ENCODE data around the gene TRIP12.
"Not testable (repeated sequence)": the region's sequence is repeated elsewhere in the genome, so short reads cannot be mapped to it uniquely, and the experiment has no call there.

The TRIP12 gene

GRCh38 chr2:229921892-229922448 is at the start of gene TRIP12:
Gene TRIP12 (minus strand): TSS chr2:229922009. CDS start chr2:229880079, 41,930 bp downstream.
- peak; percentile 89 for DNase-seq

GRCh38 chr2:229971298-229971790 is 49.5 kb upstream of the TRIP12 start:
- DNase-seq: no peak

GRCh38 chr2:229970406-229970805 is 48.6 kb upstream of the TRIP12 start:
- no peak for DNase-seq

GRCh38 chr2:229969921-229970320 is 48.1 kb upstream of the TRIP12 start:
- no peak for DNase-seq

- DNase-seq: not testable (repeated sequence)
Observed at GRCh38 chr2:229963596-229963995, 41.8 kb upstream of the TRIP12 start.

GRCh38 chr2:229956491-229956890 is 34.7 kb upstream of the TRIP12 start:
- no peak for DNase-seq

GRCh38 chr2:229955663-229956062 is 33.9 kb upstream of the TRIP12 start:
- no peak for DNase-seq

GRCh38 chr2:229952256-229952835 is 30.5 kb upstream of the TRIP12 start:
- no peak for DNase-seq

- DNase-seq: peak; percentile 46
Observed at GRCh38 chr2:229947544-229947943, 25.7 kb upstream of the TRIP12 start.

GRCh38 chr2:229945975-229946374 is 24.2 kb upstream of the TRIP12 start:
- DNase-seq: no peak

GRCh38 chr2:229943770-229944449 is 22.1 kb upstream of the TRIP12 start:
- peak; percentile 18 for DNase-seq

- DNase-seq: no peak
Observed at GRCh38 chr2:229943171-229943570, 21.4 kb upstream of the TRIP12 start.

GRCh38 chr2:229942671-229943070 is 20.9 kb upstream of the TRIP12 start:
- DNase-seq: no peak

- DNase-seq: no peak
Observed at GRCh38 chr2:229937537-229937936, 15.7 kb upstream of the TRIP12 start.

GRCh38 chr2:229931241-229931640 is 9.4 kb upstream of the TRIP12 start:
- no peak for DNase-seq

- no peak for DNase-seq
Observed at GRCh38 chr2:229930656-229931055, 8.8 kb upstream of the TRIP12 start.

GRCh38 chr2:229927817-229928321 is 6.1 kb upstream of the TRIP12 start:
- no peak for DNase-seq

- DNase-seq: no peak
Observed at GRCh38 chr2:229925201-229925600, 3.4 kb upstream of the TRIP12 start.

GRCh38 chr2:229924541-229924940 is 2.7 kb upstream of the TRIP12 start:
- DNase-seq: not testable (repeated sequence)

- DNase-seq: peak; percentile 82
Observed at GRCh38 chr2:229922449-229923386, 909 bp upstream of the TRIP12 start, which contains the start of gene FBXO36. Gene FBXO36 (plus strand): TSS chr2:229922503. CDS start chr2:229922514, 11 bp downstream.

- peak; percentile 79 for DNase-seq
Observed at GRCh38 chr2:229921101-229921891, 513 bp downstream of the TRIP12 start.

Data from inflammatory macrophage treated with lipopolysaccharide for 4 hours (primary cell).